Measurements from ENCODE around the gene ADM2. TPM values are rescaled to one million over a fixed set of nuclear protein-coding genes. Genes with fewer than 3 reads are reported as not detected.

The ADM2 gene
- polyA plus RNA-seq, 1 of the 3 experiments (the other 2 are of a cell fraction), result 0.61 TPM

- TF ChIP-seq REST (IDR thresholded peaks at IDR 0.05; ENCODE audit: low read depth, low read length) (no peak), MAX (IDR thresholded peaks at IDR 0.05; ENCODE audit: low read depth) (peak; percentile 80), GATA2 (CRISPR knock-in tag; IDR thresholded peaks at IDR 0.05) (no peak), RCOR1 (IDR thresholded peaks at IDR 0.05; ENCODE audit: low read length) (0 out of 2 replicates have a peak, but pooled peaks have one; percentile 26), FOXJ3 (CRISPR knock-in tag; IDR thresholded peaks at IDR 0.05) (no peak), FOSL2 (IDR thresholded peaks at IDR 0.05; ENCODE audit: borderline replicate concordance, low read depth) (no peak), PBX3 (IDR thresholded peaks at IDR 0.05) (peak; percentile 45; the same call in 1 of the 2 replicates), NRF1 (IDR thresholded peaks at IDR 0.05; ENCODE audit: low read depth, low read length) (peak; percentile 97)
These were observed 43.9 kb downstream of the ADM2 start, which contains the start of gene SCO2 (continued) for GRCh38 chr22:50525104-50525857.

GRCh38 chr22:50525858-50526107, 44.4 kb downstream of the ADM2 start:
- Histone ChIP-seq H3K9me3 (no peaks in the 10 kb centered on the region), H3K36me3 (replicated peaks in 1 of 2; ENCODE audit: control insufficient read depth in 1 of 2, insufficient read depth in 2 of 2, low read length in 1 of 2) (peaks cover 7 to 30% of the 10 kb centered on the region in 2 experiments), H3K9ac (peak overlapping the region; percentile 80), H3K79me2 (ENCODE audit: insufficient read depth) (peaks cover 18% of the 10 kb centered on the region), H2AFZ (ENCODE audit: low read depth) (peak overlapping the region; percentile 76), H3F3A (replicated peaks; ENCODE audit: insufficient read depth) (peaks cover 19% of the 10 kb centered on the region), H3K4me2 (peak overlapping the region; percentile 93), H3K4me3 (ENCODE audit: low read depth in 2 of 2, low read length in 1 of 2) (peak overlapping the region; percentile 80 to 81), H3K27me3 (ENCODE audit: insufficient read depth) (no peaks in the 10 kb centered on the region), H3K9me2 (no peaks in the 10 kb centered on the region), H3K4me1 (ENCODE audit: control insufficient read depth in 1 of 2, insufficient read depth in 2 of 2, low read depth in 1 of 2, low read length in 1 of 2) (peaks cover 7 to 24% of the 10 kb centered on the region in 2 experiments; a peak in 2 of 4 replicates), H3K27ac (ENCODE audit: low read depth in 2 of 2, low read length in 1 of 2) (peak overlapping the region; percentile 68 to 93), H4K20me1 (ENCODE audit: insufficient read depth) (peaks cover 8% of the 10 kb centered on the region; the same call in 1 of the 2 replicates)
- ChIA-PET CTCF (interaction anchor here (0.5 to 3.4 kb wide), 43 partner anchors 10 to 288 kb away, joined by 3 to 53 read pairs (median 4); partner anchors contain the start of genes CHKB, HDAC10, KLHDC7B and LMF2), POLR2A (interaction anchor here (0.6 to 2.9 kb wide), 16 partner anchors 13 to 282 kb away, joined by 3 to 12 read pairs (median 5); partner anchors contain the start of genes ADM2, CHKB, KLHDC7B and LMF2)
- TF ChIP-seq ELF1 (IDR thresholded peaks at IDR 0.05), result no peak
- 0 out of 2 replicates have a peak, but pooled peaks have one; percentile 11 for TF ChIP-seq NRF1 (IDR thresholded peaks at IDR 0.05; ENCODE audit: low read depth, low read length)
- no CpG with 5 or more reads among the region's 33 CpGs for WGBS (ENCODE audit: low lambda C conversion rate)
- DNase-seq, result no peak

Data from SK-N-SH (cell line).